Activated B cell treated with CpG ODN at 0.5 μM for 24 hours (primary cell): ENCODE data around the gene ZNF91. TPM values are rescaled to one million over a fixed set of nuclear protein-coding genes. Genes with fewer than 3 reads are reported as not detected.
A peak's percentile ranks its signal among the peaks of the same experiment; 100 is the strongest.

Source experiments
- ATAC-seq: fragments of 200-7000 bp; cut with Tn5 transposase; one replicate; pipeline ENCODE4 v1.10.0; 2021; ENCODE audit warnings: low read depth, mild to moderate bottlenecking, moderate library complexity
- CTCF ChIA-PET: fragments of 350-600 bp; sonication (Branson Sonifier 250); formaldehyde crosslinking; loops from one replicate; lab custom pipeline; 2021; ENCODE audit warnings: antibody characterized with exemption; lab: Charles Lee
- POLR2A ChIA-PET: fragments of 350-600 bp; sonication (Branson Sonifier 250); formaldehyde crosslinking; loops from one replicate; lab custom pipeline; 2021; ENCODE audit warnings: antibody characterized with exemption; lab: Charles Lee
- DNase-seq: peaks from one replicate; pipeline ENCODE4 v3.0.0; 2022
- H3K27ac Mint-ChIP-seq: one replicate; pipeline ENCODE4 v1.8.0; 2020; ENCODE audit warnings: mixed read lengths
- H3K27me3 Mint-ChIP-seq: one replicate; pipeline ENCODE4 v1.8.0; 2021; ENCODE audit warnings: mixed read lengths
- H3K36me3 Mint-ChIP-seq: one replicate; pipeline ENCODE4 v1.8.0; 2021; ENCODE audit warnings: low read depth, mixed read lengths
- H3K4me1 Mint-ChIP-seq: one replicate; pipeline ENCODE4 v1.8.0; 2021; ENCODE audit warnings: mixed read lengths
- H3K4me3 Mint-ChIP-seq: one replicate; pipeline ENCODE4 v1.8.0; 2020; ENCODE audit warnings: mild to moderate bottlenecking, mixed read lengths
- H3K9me3 Mint-ChIP-seq: one replicate; pipeline ENCODE4 v1.8.0; 2020; ENCODE audit warnings: mixed read lengths
- CTCF ChIP-seq: fragments of 200-600 bp; IDR thresholded peaks from one replicate; pipeline ENCODE4 v1.8.0; 2022; ENCODE audit warnings: antibody characterized with exemption, mild to moderate bottlenecking
- intact Hi-C: fragments of 100-400 bp; cut with micrococcal nuclease; formaldehyde crosslinking; loops from one replicate; pipeline ENCODE4 v1.15.1; 2024
- total RNA-seq: library from RNA; stranded (reverse); gene quantifications from 2 replicates; pipeline ENCODE4 v1.2.3, GENCODE V29; 2022

The ZNF91 gene
- 56.4 and 70.9 TPM in 2 replicates for total RNA-seq

- ChIA-PET CTCF (no interaction called here), POLR2A (interaction anchor here (0.7 to 4.2 kb wide), 14 partner anchors 11 to 1560 kb away, joined by 3 to 34 read pairs (median 7); partner anchors contain the start of genes ZNF254, ZNF257, ZNF43 and ZNF492)
- peak; percentile 76 for DNase-seq
- Mint-ChIP-seq H3K4me1 (peaks cover 40% of the 10 kb centered on the region), H3K36me3 (peaks cover 26% of the 10 kb centered on the region), H3K27ac (peak within 1 kb of the TSS; percentile 98), H3K27me3 (no peaks in the 10 kb centered on the region), H3K4me3 (peak within 1 kb of the TSS; percentile 99), H3K9me3 (no peaks in the 10 kb centered on the region)
- no peak for TF ChIP-seq CTCF
- peak; percentile 96 for ATAC-seq
- intact Hi-C loops = loop anchor here (1.0 to 10.0 kb wide), 10 partner anchors 50 to 760 kb away; partner anchors contain the start of genes ZNF254, ZNF492, ZNF675 and ZNF681
Measured at GRCh38 chr19:23395041-23395721, at the start of gene ZNF91. Gene ZNF91 (minus strand): TSS chr19:23395471. CDS start chr19:23395354, 117 bp downstream.

- Mint-ChIP-seq H3K27ac (no peak overlapping the region), H3K4me3 (no peak overlapping the region), H3K27me3 (no peaks in the 10 kb centered on the region), H3K4me1 (no peaks in the 10 kb centered on the region), H3K9me3 (peaks cover 39% of the 10 kb centered on the region), H3K36me3 (no peaks in the 10 kb centered on the region)
- ATAC-seq (no peak), DNase-seq (no peak)
- no peak for TF ChIP-seq CTCF
- intact Hi-C loops = no loop called here
- POLR2A ChIA-PET = no interaction called here
- CTCF ChIA-PET = no interaction called here
Measured at GRCh38 chr19:23440791-23441190, 45.5 kb upstream of the ZNF91 start.

GRCh38 chr19:23440207-23440606, 44.9 kb upstream of the ZNF91 start:
- no peak for TF ChIP-seq CTCF
- Mint-ChIP-seq H3K36me3 (no peaks in the 10 kb centered on the region), H3K27me3 (no peaks in the 10 kb centered on the region), H3K27ac (no peak overlapping the region), H3K9me3 (peaks cover 37% of the 10 kb centered on the region), H3K4me1 (no peaks in the 10 kb centered on the region), H3K4me3 (no peak overlapping the region)
- ATAC-seq (no peak), DNase-seq (no peak)
- intact Hi-C loops = no loop called here
- ChIA-PET POLR2A (no interaction called here), CTCF (no interaction called here)

- intact Hi-C loops = no loop called here
- H3K9me3 Mint-ChIP-seq = peaks cover 39% of the 10 kb centered on the region
- H3K4me1 Mint-ChIP-seq = no peaks in the 10 kb centered on the region
- no peak overlapping the region for H3K4me3 Mint-ChIP-seq
- H3K36me3 Mint-ChIP-seq = no peaks in the 10 kb centered on the region
- CTCF ChIA-PET = no interaction called here
- no peaks in the 10 kb centered on the region for H3K27me3 Mint-ChIP-seq
- ATAC-seq = no peak
- H3K27ac Mint-ChIP-seq = no peak overlapping the region
- DNase-seq = no peak
- POLR2A ChIA-PET = no interaction called here
- TF ChIP-seq CTCF = no peak
Measured at GRCh38 chr19:23439623-23440022, 44.4 kb upstream of the ZNF91 start.

GRCh38 chr19:23437901-23438300, 42.6 kb upstream of the ZNF91 start:
- DNase-seq (no peak), ATAC-seq (no peak)
- CTCF ChIA-PET = no interaction called here
- H3K27me3 Mint-ChIP-seq = no peaks in the 10 kb centered on the region
- POLR2A ChIA-PET = no interaction called here
- no peaks in the 10 kb centered on the region for H3K4me1 Mint-ChIP-seq
- H3K27ac Mint-ChIP-seq = no peak overlapping the region
- no peak for TF ChIP-seq CTCF
- no peaks in the 10 kb centered on the region for H3K36me3 Mint-ChIP-seq
- H3K9me3 Mint-ChIP-seq = peaks cover 48% of the 10 kb centered on the region
- intact Hi-C loops = no loop called here
- no peak overlapping the region for H3K4me3 Mint-ChIP-seq
